GM23248 (cell line): ENCODE measurements around the gene CST4. TPM values are rescaled to one million over a fixed set of nuclear protein-coding genes. Genes with fewer than 3 reads are reported as not detected.
A peak's percentile ranks its signal among the peaks of the same experiment; 100 is the strongest.

Source experiments
- DNase-seq: peaks from one replicate; pipeline ENCODE4 v3.0.0-alpha.2; 2015
- H2AFZ ChIP-seq: fragments of 200-600 bp; sonication (generic); 2 replicates; pipeline ENCODE4 v1.6.1; 2016; ENCODE audit warnings: antibody characterized with exemption
- H3F3A ChIP-seq: fragments of 200-600 bp; sonication (generic); 2 replicates; pipeline ENCODE4 v1.6.1; 2016; ENCODE audit warnings: mild to moderate bottlenecking, antibody characterized with exemption, mixed run types; ENCODE audit not compliant: insufficient read depth
- H3K27ac ChIP-seq: fragments of 200-600 bp; sonication (generic); 2 replicates; pipeline ENCODE4 v1.5.1; 2016; ENCODE audit warnings: mild to moderate bottlenecking
- H3K27me3 ChIP-seq: fragments of 200-600 bp; sonication (generic); replicated peaks from 2 replicates; pipeline ENCODE4 v1.6.1; 2016; ENCODE audit warnings: mild to moderate bottlenecking; ENCODE audit not compliant: insufficient read depth
- H3K36me3 ChIP-seq: fragments of 200-600 bp; sonication (generic); 2 replicates; pipeline ENCODE4 v1.6.1; 2016; ENCODE audit warnings: low read depth, mild to moderate bottlenecking
- H3K4me1 ChIP-seq: fragments of 200-600 bp; sonication (generic); 2 replicates; pipeline ENCODE4 v1.6.1; 2016; ENCODE audit warnings: mild to moderate bottlenecking; ENCODE audit not compliant: insufficient read depth
- H3K4me2 ChIP-seq: fragments of 200-600 bp; sonication (generic); one replicate; pipeline ENCODE4 v1.6.1; 2016; ENCODE audit warnings: mild to moderate bottlenecking; ENCODE audit not compliant: unreplicated experiment
- H3K4me3 ChIP-seq: fragments of 200-600 bp; sonication (generic); 2 replicates; pipeline ENCODE4 v1.5.1; 2016; ENCODE audit warnings: mild to moderate bottlenecking
- H3K79me2 ChIP-seq: fragments of 200-600 bp; sonication (generic); 2 replicates; pipeline ENCODE4 v1.6.1; 2016; ENCODE audit warnings: mild to moderate bottlenecking; ENCODE audit not compliant: insufficient read depth
- H3K9ac ChIP-seq: fragments of 200-600 bp; sonication (generic); 2 replicates; pipeline ENCODE4 v1.6.1; 2016; ENCODE audit warnings: mild to moderate bottlenecking
- H3K9me2 ChIP-seq: fragments of 200-600 bp; sonication (generic); 2 replicates; pipeline ENCODE4 v1.6.1; 2016; ENCODE audit warnings: mixed run types, mild to moderate bottlenecking, moderate library complexity; ENCODE audit not compliant: insufficient read depth
- H3K9me3 ChIP-seq: fragments of 200-600 bp; sonication (generic); one replicate; pipeline ENCODE4 v1.6.1; 2017; ENCODE audit warnings: low read depth
- H4K20me1 ChIP-seq: fragments of 200-600 bp; sonication (generic); 2 replicates; pipeline ENCODE4 v1.6.0; 2016; ENCODE audit not compliant: insufficient read depth
- EZH2 ChIP-seq: fragments of 200-600 bp; sonication (generic); IDR thresholded peaks from 2 replicates; pipeline ENCODE4 v1.6.1; 2018; ENCODE audit warnings: antibody characterized with exemption, mild to moderate bottlenecking; ENCODE audit not compliant: insufficient read depth, poor library complexity, severe bottlenecking
- EZH2phosphoT487 ChIP-seq: fragments of 200-600 bp; sonication (generic); IDR thresholded peaks from 2 replicates; pipeline ENCODE4 v1.6.1; 2018; ENCODE audit warnings: antibody characterized with exemption, moderate library complexity, mild to moderate bottlenecking, low read depth; ENCODE audit not compliant: insufficient read depth
- WGBS, 2 experiments: methylation state at CpG; one replicate each; pipeline ENCODE4 v1.1.6; 2015 to 2017; ENCODE audit warnings: low lambda C conversion rate in 2 of 2, low coverage in 1 of 2; ENCODE audit errors: missing lambda C conversion rate in 2 of 2; 5-methylcytosine and 5-hydroxymethylcytosine counted together
- in situ Hi-C: fragments of 300-500 bp; cut with MboI; formaldehyde crosslinking; loops from 2 replicates; pipeline ENCODE4 v1.15.0; 2020
- polyA plus RNA-seq: library from polyadenylated mRNA; unstranded; fragments of >200 nt; fragmentation: Nextera tagmentation; extraction: Ambion mirVana; gene quantifications from 2 replicates; pipeline ENCODE4 v1.2.1, GENCODE V29; 2016
- total RNA-seq: library from RNA; depleted of rRNA; stranded (reverse); fragments of >200 nt; shearing (Covaris generic); gene quantifications from 2 replicates; pipeline ENCODE4 v1.2.3, GENCODE V29; 2014

CST4 gene
- total and polyA plus RNA-seq, 2 experiments from 2014 or later = not detected

DNA sequence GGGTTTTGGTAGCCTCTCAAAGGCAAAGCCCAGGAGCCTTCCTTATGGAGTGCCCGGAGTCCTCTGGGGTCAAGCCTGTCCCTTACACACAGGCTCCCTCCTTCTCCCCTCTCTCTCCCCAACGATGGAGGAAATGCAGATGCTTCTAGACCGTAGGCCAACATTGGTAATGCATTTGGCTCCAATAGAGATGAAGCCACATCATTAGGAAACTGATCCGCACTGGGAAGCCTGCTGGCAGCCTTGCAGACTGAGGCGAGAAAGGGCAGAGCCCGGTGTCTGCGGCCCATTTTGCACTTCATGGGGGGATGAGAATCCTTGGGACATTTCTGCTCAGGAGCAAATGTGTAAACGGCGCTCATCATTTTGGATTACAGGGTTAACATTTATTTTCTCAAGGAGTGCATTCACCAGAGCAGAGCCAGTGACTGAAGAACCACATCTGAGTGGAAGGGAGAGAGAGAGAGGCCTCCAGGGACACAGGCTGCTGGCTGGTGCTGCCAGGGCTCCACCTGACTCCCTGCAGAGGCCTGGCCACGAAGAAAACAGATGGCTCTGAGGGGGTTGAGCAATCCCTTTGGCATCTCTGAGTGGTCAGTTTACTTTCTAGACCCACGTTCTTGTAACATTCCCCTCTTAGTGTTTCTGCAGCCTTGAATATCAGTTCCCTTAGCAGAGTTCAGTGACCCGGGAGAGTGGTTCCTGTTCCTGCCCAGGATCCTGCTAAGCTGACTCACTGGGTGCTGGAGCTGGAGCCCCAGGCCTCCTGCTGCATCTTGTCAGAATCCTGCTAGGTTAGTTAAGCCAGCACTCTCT lies 46.7 kb downstream of the CST4 start:
- Histone ChIP-seq H3K4me1 (peaks cover 13% of the 10 kb centered on the region), H3K9me3 (no peaks in the 10 kb centered on the region), H3K36me3 (no peaks in the 10 kb centered on the region), H3K9me2 (no peaks in the 10 kb centered on the region), H3K27me3 (no peaks in the 10 kb centered on the region), H3F3A (peaks cover 28% of the 10 kb centered on the region), H3K79me2 (no peaks in the 10 kb centered on the region), H3K27ac (0 out of 2 replicates have a peak overlapping the region, but pooled peaks have one; percentile 24), H2AFZ (no peak overlapping the region; the same call in 1 of the 2 replicates), H4K20me1 (no peaks in the 10 kb centered on the region), H3K9ac (no peak overlapping the region), H3K4me3 (no peak overlapping the region), H3K4me2 (no peak overlapping the region)
- in situ Hi-C loops = no loop called here
- WGBS, 2 experiments = 30 to 32% methylated on average over 12 of the region's 12 CpGs
- peak; percentile 69 for DNase-seq
- TF ChIP-seq EZH2phosphoT487 (no peak), EZH2 (no peak)

DNA sequence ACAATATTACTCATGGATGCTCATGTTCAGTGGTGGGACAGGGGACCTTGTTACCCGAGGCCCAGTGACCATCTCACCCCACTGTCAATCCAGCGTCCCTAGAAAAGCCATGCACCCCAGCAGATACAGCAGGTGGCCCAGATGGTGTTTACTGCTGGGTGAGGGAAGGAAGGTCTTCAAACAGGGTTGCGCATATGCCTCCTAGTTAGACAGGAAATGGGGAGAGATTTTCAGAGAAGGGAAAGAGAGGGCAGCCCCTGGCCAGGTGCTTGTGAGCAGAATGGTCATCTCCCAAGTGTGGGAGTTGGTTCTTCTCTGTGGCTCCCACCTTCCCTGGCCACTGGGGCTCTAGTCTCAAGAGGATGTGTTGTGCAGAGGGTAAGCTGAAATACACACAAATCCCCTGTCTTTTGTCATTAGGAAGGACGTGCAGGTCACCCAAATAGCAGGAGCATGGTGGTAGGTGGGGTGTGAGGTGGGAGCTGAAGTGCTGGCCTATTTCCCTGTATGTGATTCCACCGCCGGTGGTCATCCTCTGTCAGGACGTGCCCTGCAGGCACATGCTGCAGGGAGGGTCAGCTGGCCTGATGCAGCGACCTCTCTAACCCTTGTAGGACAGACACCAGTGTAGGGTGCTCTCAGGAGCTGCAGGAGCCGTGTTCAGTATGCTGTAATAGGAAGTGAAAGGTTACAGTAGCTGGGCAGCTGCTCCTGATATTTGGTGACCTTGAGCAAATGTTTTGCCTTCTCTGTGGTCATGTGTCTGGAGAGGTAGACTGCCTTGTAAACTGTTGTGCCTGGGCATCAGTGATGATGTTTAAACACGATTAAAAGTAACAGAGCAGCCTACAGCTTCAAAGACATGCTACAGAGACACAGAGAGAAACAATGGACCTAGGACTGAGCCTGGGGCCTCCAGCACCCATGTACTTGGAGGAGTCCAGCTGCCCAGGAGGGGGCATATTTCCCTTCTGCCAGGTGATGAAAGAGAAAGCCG lies 47.9 kb downstream of the CST4 start:
- H3K9ac ChIP-seq = no peak overlapping the region
- DNase-seq = no peak
- peaks cover 22% of the 10 kb centered on the region for H3K4me1 ChIP-seq
- H3K9me2 ChIP-seq = no peaks in the 10 kb centered on the region
- H4K20me1 ChIP-seq = no peaks in the 10 kb centered on the region
- H3K4me2 ChIP-seq = no peak overlapping the region
- peaks cover 28% of the 10 kb centered on the region for H3F3A ChIP-seq
- H3K36me3 ChIP-seq = no peaks in the 10 kb centered on the region
- H2AFZ ChIP-seq = no peak overlapping the region
- H3K27ac ChIP-seq = no peak overlapping the region
- no peak for TF ChIP-seq EZH2
- no peak for TF ChIP-seq EZH2phosphoT487
- no peaks in the 10 kb centered on the region for H3K9me3 ChIP-seq
- H3K27me3 ChIP-seq = no peaks in the 10 kb centered on the region
- peaks cover 11% of the 10 kb centered on the region for H3K79me2 ChIP-seq
- in situ Hi-C loops = no loop called here
- H3K4me3 ChIP-seq = no peak overlapping the region
- WGBS, 2 experiments = 91 to 92% methylated on average over 11 of the region's 11 CpGs

DNA sequence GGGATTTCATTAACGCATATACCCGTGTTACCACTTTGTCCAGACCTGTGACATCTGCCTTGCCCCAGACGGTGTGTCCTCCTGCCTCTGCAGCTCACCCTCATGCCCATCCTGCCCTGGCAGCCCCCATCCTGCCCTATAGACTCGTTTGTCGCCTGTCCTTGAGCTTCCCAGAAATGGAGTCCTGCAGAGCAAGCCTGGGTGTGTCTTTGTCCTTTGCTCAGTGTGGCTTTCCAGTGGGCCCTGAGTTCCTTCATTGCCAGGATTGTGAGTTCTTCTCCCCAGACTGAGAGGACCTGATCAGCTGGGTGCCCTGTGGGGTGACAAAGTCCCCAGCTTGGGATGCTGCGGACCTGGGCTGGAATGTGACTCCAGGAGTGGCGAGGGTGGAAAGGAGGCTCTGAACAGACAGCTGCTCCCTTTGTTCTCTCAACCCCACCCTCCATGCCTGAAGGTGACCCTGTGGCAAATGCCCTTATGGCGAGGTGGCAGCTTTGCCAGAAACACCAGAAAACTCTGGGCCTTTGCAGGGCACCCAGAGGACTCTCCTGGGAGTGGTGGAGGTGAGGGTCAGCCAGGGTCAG lies 48.7 kb downstream of the CST4 start:
- no peak for TF ChIP-seq EZH2
- TF ChIP-seq EZH2phosphoT487 = no peak
- Histone ChIP-seq H3K9ac (no peak overlapping the region), H3K4me1 (peaks cover 29% of the 10 kb centered on the region), H3K9me3 (no peaks in the 10 kb centered on the region), H4K20me1 (no peaks in the 10 kb centered on the region), H3K79me2 (peaks cover 20% of the 10 kb centered on the region), H3K4me2 (no peak overlapping the region), H3K9me2 (no peaks in the 10 kb centered on the region), H3K36me3 (no peaks in the 10 kb centered on the region), H3F3A (peaks cover 28% of the 10 kb centered on the region), H3K4me3 (no peak overlapping the region), H3K27ac (no peak overlapping the region), H3K27me3 (no peaks in the 10 kb centered on the region), H2AFZ (no peak overlapping the region)
- no peak for DNase-seq
- in situ Hi-C loops = no loop called here
- 93 to 94% methylated on average over 8 of the region's 8 CpGs for WGBS, 2 experiments

DNA sequence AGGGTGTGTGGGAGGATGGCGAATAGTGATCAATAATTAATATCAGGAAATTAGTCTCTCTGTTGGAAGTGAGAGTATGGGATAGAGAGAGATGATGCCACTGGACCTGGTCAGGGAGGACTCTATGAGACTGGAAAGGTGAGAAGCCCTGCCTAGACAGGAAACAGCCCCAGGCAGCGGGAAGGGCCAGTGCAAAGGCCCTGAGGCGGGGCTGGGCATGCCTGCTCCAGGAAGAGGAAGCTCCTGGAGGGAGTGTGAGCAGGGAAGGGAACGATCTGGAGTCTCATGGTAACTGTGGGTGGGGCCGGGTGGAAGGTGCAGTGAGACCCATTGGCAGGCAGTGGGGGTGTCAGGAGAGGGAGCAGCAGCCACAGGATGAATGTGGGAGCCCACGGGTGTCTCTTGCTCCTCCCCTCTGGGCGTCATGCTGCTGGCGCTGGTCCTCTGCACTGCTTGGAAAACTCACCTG lies 49.3 kb downstream of the CST4 start:
- peaks cover 28% of the 10 kb centered on the region for H3F3A ChIP-seq
- no peaks in the 10 kb centered on the region for H4K20me1 ChIP-seq
- no peaks in the 10 kb centered on the region for H3K27me3 ChIP-seq
- TF ChIP-seq EZH2phosphoT487 = no peak
- no peak for TF ChIP-seq EZH2
- no peaks in the 10 kb centered on the region for H3K9me3 ChIP-seq
- 89% methylated on average over 7 to 8 of the region's 8 CpGs for WGBS, 2 experiments
- in situ Hi-C loops = no loop called here
- H3K9ac ChIP-seq = no peak overlapping the region
- no peak for DNase-seq
- no peaks in the 10 kb centered on the region for H3K36me3 ChIP-seq
- H3K4me3 ChIP-seq = no peak overlapping the region
- H3K4me1 ChIP-seq = peaks cover 29% of the 10 kb centered on the region
- H3K79me2 ChIP-seq = peaks cover 22% of the 10 kb centered on the region
- H3K27ac ChIP-seq = no peak overlapping the region
- no peak overlapping the region for H3K4me2 ChIP-seq
- H2AFZ ChIP-seq = no peak overlapping the region
- no peaks in the 10 kb centered on the region for H3K9me2 ChIP-seq
